K562 (cell line): ENCODE measurements around the gene CLC. TPM values are rescaled to one million over a fixed set of nuclear protein-coding genes. Genes with fewer than 3 reads are reported as not detected.

Experiments used
- ATAC-seq: fragments of 200-7000 bp; cut with Tn5 transposase; 3 replicates; pipeline ENCODE4 v1.9.1; 2020; ENCODE audit warnings: moderate library complexity
- BruUV-seq: library from RNA; stranded (reverse); fragments of 400-500 nt; replicated peaks from 2 replicates; lab custom pipeline; 2021; lab: Mats Ljungman, UMichigan
- CTCF ChIA-PET: fragments of 300-600 bp; formaldehyde crosslinking; extraction: SDS; loops from one replicate; lab custom pipeline; 2021; ENCODE audit warnings: low intra/inter-chr PET ratio; lab: Yijun Ruan, JAX
- POLR2A ChIA-PET: fragments of 300-600, 350-650 bp; sonication (Branson Sonifier 250); formaldehyde crosslinking; extraction: SDS; loops from one replicate; lab custom pipeline; 2021; ENCODE audit warnings: antibody characterized with exemption, inconsistent platforms; lab: Yijun Ruan, JAX
- DNase-seq, 4 experiments: peaks; one replicate each; pipeline versions ENCODE4 v3.0.0 to v3.0.0-alpha.2; 2011 to 2018; ENCODE audit warnings: low spot score in 3 of 4, mixed read lengths in 3 of 4; ENCODE audit errors: extremely low read depth in 1 of 4
- FAIRE-seq: peaks from 2 replicates; lab custom pipeline; 2011; peaks lifted over from hg19 to GRCh38; lab: Jason Lieb, UNC
- H2AFZ ChIP-seq: 2 replicates; pipeline ENCODE4 v1.6.0; 2011; ENCODE audit warnings: low read depth, low read length, control low read depth, inconsistent platforms
- H3K27ac ChIP-seq: fragments of 200-600 bp; 3 replicates; pipeline ENCODE4 v1.8.0; 2011; ENCODE audit warnings: low read depth, mild to moderate bottlenecking, control low read depth, inconsistent platforms, low read length, moderate library complexity, mixed read lengths; ENCODE audit errors: extremely low read depth
- H3K27me3 ChIP-seq, 2 experiments: fragments of 300-600 bp in 1 of 2; 2 replicates in 1 of 2; 3 replicates in 1 of 2; pipeline versions ENCODE4 v1.6.0 to v1.8.0; 2011; ENCODE audit warnings: inconsistent platforms in 2 of 2, low read length in 2 of 2, mild to moderate bottlenecking in 1 of 2, mixed read lengths in 1 of 2, moderate library complexity in 1 of 2; ENCODE audit not compliant: control insufficient read depth in 2 of 2, insufficient read depth in 2 of 2
- H3K36me3 ChIP-seq: fragments of 300-600 bp; 3 replicates; pipeline ENCODE4 v1.8.0; 2011; ENCODE audit warnings: mild to moderate bottlenecking, low read length, inconsistent platforms; ENCODE audit not compliant: control insufficient read depth, insufficient read depth
- H3K4me1 ChIP-seq, 2 experiments: fragments of 200-600 bp in 1 of 2; replicated peaks in 1 of 2; 2 replicates in 1 of 2; 3 replicates in 1 of 2; pipeline versions ENCODE4 v1.5.1 to v1.8.0; 2011; ENCODE audit warnings: inconsistent platforms in 2 of 2, low read length in 2 of 2, mild to moderate bottlenecking in 1 of 2, mixed read lengths in 1 of 2, moderate library complexity in 1 of 2; ENCODE audit not compliant: control insufficient read depth in 2 of 2, insufficient read depth in 2 of 2
- H3K4me2 ChIP-seq: 2 replicates; pipeline ENCODE4 v1.6.1; 2011; ENCODE audit warnings: low read length, control low read depth, inconsistent platforms, mixed read lengths; ENCODE audit not compliant: insufficient read depth
- H3K4me3 ChIP-seq: fragments of 200-600 bp; sonication (generic), shearing (Covaris generic); 2 replicates; pipeline ENCODE4 v1.5.1; 2016; ENCODE audit warnings: control low read depth, inconsistent platforms
- H3K79me2 ChIP-seq: fragments of 200-600 bp; 3 replicates; pipeline ENCODE4 v1.8.0; 2011; ENCODE audit warnings: low read length, inconsistent platforms; ENCODE audit not compliant: control insufficient read depth, insufficient read depth
- H3K9ac ChIP-seq, 2 experiments: 2 replicates each; pipeline versions ENCODE4 v1.6.0 to v1.6.1; 2011; ENCODE audit warnings: low read depth in 2 of 2, low read length in 2 of 2, control low read depth in 1 of 2, inconsistent platforms in 1 of 2, mild to moderate bottlenecking in 1 of 2, mixed read lengths in 1 of 2; ENCODE audit not compliant: insufficient read depth in 1 of 2
- H3K9me1 ChIP-seq: one replicate; pipeline ENCODE4 v1.6.0; 2011; ENCODE audit warnings: inconsistent platforms, mild to moderate bottlenecking, low read length, moderate library complexity; ENCODE audit not compliant: control insufficient read depth, insufficient read depth
- H3K9me3 ChIP-seq: replicated peaks from 2 replicates; pipeline ENCODE4 v1.5.1; 2011; ENCODE audit warnings: low read depth, low read length, inconsistent platforms; ENCODE audit not compliant: control insufficient read depth, insufficient read depth
- H4K20me1 ChIP-seq: replicated peaks from 2 replicates; pipeline ENCODE4 v1.6.1; 2011; ENCODE audit warnings: low read length, inconsistent platforms, mixed read lengths; ENCODE audit not compliant: control insufficient read depth, insufficient read depth
- BRF1 ChIP-seq: IDR thresholded peaks from 3 replicates; pipeline ENCODE4 v1.6.1; 2011; ENCODE audit warnings: borderline replicate concordance, mild to moderate bottlenecking; ENCODE audit not compliant: insufficient read length; ENCODE audit errors: extremely low read depth
- CBFA2T2 ChIP-seq: fragments of 450-650 bp; conservative IDR thresholded peaks from 2 replicates; pipeline ENCODE4 v1.6.1; 2017; ENCODE audit warnings: mild to moderate bottlenecking
- KLF13 ChIP-seq: fragments of 450-650 bp; IDR thresholded peaks from 2 replicates; pipeline ENCODE4 v1.6.1; 2016; ENCODE audit warnings: missing genetic modification characterization, low read depth, mild to moderate bottlenecking, missing compliant biosample characterization, moderate library complexity, borderline replicate concordance
- PML ChIP-seq: IDR thresholded peaks from 2 replicates; pipeline ENCODE4 v1.6.1; 2012; ENCODE audit warnings: low read length, inconsistent platforms
- SPI1 ChIP-seq: IDR thresholded peaks from 2 replicates; pipeline ENCODE4 v1.6.1; 2011; ENCODE audit warnings: low read depth, low read length, control low read depth, borderline replicate concordance
- ZNF717 ChIP-seq: fragments of 250-450 bp; sonication (Bioruptor Pico); IDR thresholded peaks from 2 replicates; pipeline ENCODE4 v1.5.0; 2021
- WGBS: fragments of 100-300 bp; shearing (Covaris generic); methylation state at CpG from one replicate; pipeline ENCODE4 v1.1.6; 2016; ENCODE audit warnings: low coverage, mixed read lengths; ENCODE audit not compliant: insufficient coverage; ENCODE audit errors: missing lambda C conversion rate; 5-methylcytosine and 5-hydroxymethylcytosine counted together
- in situ Hi-C: fragments of 300-500 bp; cut with MboI; formaldehyde crosslinking; loops from 4 replicates; pipeline ENCODE4 v1.15.0; 2018; ENCODE audit warnings: inconsistent platforms, mixed read lengths
- intact Hi-C: fragments of 100-400 bp; cut with micrococcal nuclease; formaldehyde crosslinking; loops from 2 replicates; pipeline ENCODE4 v1.14.2; 2022
- polyA plus RNA-seq, 8 experiments: library from polyadenylated mRNA; depleted of rRNA in 4 of 8; stranded (reverse) in 5 of 8; unstranded in 3 of 8; fragments of >200 nt; fragmentation: Nextera tagmentation in 2 of 8; fragmentation: Illumina TruSeq in 1 of 8; extraction: Ambion mirVana in 2 of 8; extraction: Trizol in 1 of 8; gene quantifications; 2 replicates each; pipeline versions ENCODE4 v1.2.1 to v1.2.3, GENCODE V29; 2011 to 2014; ENCODE audit warnings: inconsistent platforms in 1 of 8, missing spikeins in 1 of 8
- total RNA-seq, 7 experiments: library from RNA; depleted of rRNA in 6 of 7; stranded (reverse); fragments of >200 nt in 6 of 7; fragmentation: Illumina TruSeq in 2 of 7; extraction: Trizol in 2 of 7; gene quantifications; 2 replicates each; pipeline versions ENCODE4 v1.2.1 to v1.2.3, GENCODE V29; 2011 to 2021; ENCODE audit warnings: low replicate concordance in 1 of 7

Gene CLC
- total and polyA plus RNA-seq, 9 of the 15 experiments (the other 6 are each of a cell fraction or from before 2014, with no cell fraction given) = 0.44 to 1.1 (median 0.67) TPM; not detected in 3

DNA sequence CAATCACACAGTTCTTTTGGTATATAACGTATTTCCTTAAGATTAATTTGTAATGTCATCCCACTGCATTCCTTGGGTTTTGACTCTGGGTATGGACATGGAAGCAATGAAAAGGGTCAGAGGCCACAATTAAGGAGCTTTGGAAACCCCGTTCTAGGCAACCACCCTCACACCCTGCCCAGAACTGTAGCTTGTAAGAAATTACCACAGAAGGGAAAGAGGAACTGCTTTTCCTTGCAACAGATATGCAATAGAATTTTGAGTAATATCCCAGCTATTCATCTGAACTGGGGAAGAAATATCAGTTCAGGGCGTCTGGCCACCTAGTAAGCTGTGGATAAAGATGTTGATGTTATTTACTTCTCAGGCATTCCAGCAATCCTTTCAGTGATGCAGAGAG, 985 bp upstream of the CLC start:
- no peaks in the 10 kb centered on the region for H3K36me3 ChIP-seq
- H4K20me1 ChIP-seq = no peaks in the 10 kb centered on the region
- DNase-seq (no peak), FAIRE-seq (no peak), ATAC-seq (no peak)
- in situ Hi-C loops (no loop called here), intact Hi-C loops (no loop called here)
- H2AFZ ChIP-seq = no peak overlapping the region
- H3K9me1 ChIP-seq = no peaks in the 10 kb centered on the region
- BruUV-seq = no TSS peak
- no peak overlapping the region for H3K4me3 ChIP-seq
- H3K27me3 ChIP-seq = peaks cover 0 to 5% of the 10 kb centered on the region in 2 experiments; a peak in 1 of 5 replicates
- H3K4me2 ChIP-seq = no peak overlapping the region
- TF ChIP-seq BRF1 (no peak), SPI1 (peak; percentile 51; the same call in 1 of the 2 replicates)
- no peak overlapping the region for H3K9ac ChIP-seq
- no peaks in the 10 kb centered on the region for H3K4me1 ChIP-seq
- ChIA-PET POLR2A (no interaction called here), CTCF (no interaction called here)
- no peaks in the 10 kb centered on the region for H3K9me3 ChIP-seq
- H3K27ac ChIP-seq = no peak overlapping the region
- WGBS = 0% methylated on average over 3 of the region's 3 CpGs
- H3K79me2 ChIP-seq = no peaks in the 10 kb centered on the region

DNA sequence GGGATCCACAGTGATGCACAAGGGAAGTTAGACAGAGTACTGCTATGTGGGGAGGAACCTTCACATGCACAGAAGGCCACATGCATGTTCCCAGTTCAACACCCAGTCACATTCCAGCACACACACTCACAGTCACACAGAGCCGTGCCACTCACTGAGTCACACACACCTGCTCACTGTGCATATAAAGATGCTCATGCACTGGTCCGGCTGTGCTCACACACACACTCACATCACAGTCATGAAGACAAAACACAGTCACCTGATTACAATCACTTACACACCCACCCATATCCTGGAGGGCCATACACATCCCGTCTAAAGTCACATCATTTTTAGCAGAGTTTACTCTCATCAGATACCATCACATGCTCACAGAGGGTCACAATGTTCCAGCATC, 478 bp downstream of the CLC start:
- H3K4me3 ChIP-seq = no peak overlapping the region
- BruUV-seq = no TSS peak
- no peaks in the 10 kb centered on the region for H3K9me1 ChIP-seq
- H3K4me1 ChIP-seq = no peaks in the 10 kb centered on the region
- H3K9me3 ChIP-seq = no peaks in the 10 kb centered on the region
- no peaks in the 10 kb centered on the region for H3K79me2 ChIP-seq
- ChIA-PET CTCF (no interaction called here), POLR2A (no interaction called here)
- no peaks in the 10 kb centered on the region for H4K20me1 ChIP-seq
- in situ Hi-C loops = no loop called here
- intact Hi-C loops = no loop called here
- no peak overlapping the region for H3K4me2 ChIP-seq
- H3K27ac ChIP-seq = no peak overlapping the region
- no peaks in the 10 kb centered on the region for H3K36me3 ChIP-seq
- no peak overlapping the region for H3K9ac ChIP-seq
- WGBS = 0% methylated on average over 3 of the region's 3 CpGs
- no peak for ATAC-seq
- no peak for FAIRE-seq
- no peak for DNase-seq
- TF ChIP-seq KLF13 (tag) (no peak), CBFA2T2 (no peak), ZNF717 (CRISPR knock-in tag) (no peak), PML (no peak)
- TF ChIP-seq, all 486 proteins: peak for 0
- Histone ChIP-seq H3K27me3 (peaks cover 0 to 5% of the 10 kb centered on the region in 2 experiments; a peak in 1 of 5 replicates), H2AFZ (no peak overlapping the region)
